ENCODE measurements around the gene ELP4.

Gene ELP4

DNA sequence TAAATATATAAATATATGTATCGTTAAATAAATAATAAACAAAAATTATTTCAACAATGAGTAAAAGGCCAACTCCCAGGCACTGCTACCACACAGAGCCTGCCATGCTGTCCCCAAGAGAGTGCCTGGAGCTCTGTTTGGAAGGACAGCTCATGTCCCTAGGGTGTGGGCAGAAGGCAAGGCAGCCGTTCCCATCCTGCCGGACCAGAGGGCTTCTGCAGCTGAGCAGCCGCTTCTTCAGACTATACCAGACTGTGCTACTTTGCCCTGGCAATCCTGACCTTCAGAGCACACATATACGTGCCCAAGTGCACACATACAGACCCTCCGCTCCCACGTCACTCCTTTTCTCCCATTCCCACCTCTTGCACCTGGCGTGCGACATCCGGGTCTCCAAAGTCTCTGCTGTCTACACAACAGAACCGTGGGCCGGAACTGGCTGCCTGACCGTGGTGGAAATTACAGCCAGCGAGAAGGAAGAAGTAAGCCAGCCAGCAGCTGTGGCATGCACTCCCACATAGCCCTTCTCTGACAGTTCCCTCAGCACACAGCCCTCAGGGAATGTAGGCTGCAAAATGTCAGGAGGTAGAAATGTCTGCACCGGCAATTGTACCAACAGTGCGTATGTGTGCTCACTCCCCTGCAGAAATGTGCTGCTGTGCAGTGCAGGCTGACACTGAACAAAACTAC is 277.6 kb downstream of the ELP4 start:
- DNase-seq (ENCODE audit: low read depth) = no peak
- TF ChIP-seq, protein P1, sequence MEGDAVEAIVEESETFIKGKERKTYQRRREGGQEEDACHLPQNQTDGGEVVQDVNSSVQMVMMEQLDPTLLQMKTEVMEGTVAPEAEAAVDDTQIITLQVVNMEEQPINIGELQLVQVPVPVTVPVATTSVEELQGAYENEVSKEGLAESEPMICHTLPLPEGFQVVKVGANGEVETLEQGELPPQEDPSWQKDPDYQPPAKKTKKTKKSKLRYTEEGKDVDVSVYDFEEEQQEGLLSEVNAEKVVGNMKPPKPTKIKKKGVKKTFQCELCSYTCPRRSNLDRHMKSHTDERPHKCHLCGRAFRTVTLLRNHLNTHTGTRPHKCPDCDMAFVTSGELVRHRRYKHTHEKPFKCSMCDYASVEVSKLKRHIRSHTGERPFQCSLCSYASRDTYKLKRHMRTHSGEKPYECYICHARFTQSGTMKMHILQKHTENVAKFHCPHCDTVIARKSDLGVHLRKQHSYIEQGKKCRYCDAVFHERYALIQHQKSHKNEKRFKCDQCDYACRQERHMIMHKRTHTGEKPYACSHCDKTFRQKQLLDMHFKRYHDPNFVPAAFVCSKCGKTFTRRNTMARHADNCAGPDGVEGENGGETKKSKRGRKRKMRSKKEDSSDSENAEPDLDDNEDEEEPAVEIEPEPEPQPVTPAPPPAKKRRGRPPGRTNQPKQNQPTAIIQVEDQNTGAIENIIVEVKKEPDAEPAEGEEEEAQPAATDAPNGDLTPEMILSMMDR (conservative IDR thresholded peaks at IDR 0.05; ENCODE audit: low read depth, low read length) = no peak
- no peak overlapping the region for H3K4me3 ChIP-seq (ENCODE audit: low read depth, low read length)

DNA sequence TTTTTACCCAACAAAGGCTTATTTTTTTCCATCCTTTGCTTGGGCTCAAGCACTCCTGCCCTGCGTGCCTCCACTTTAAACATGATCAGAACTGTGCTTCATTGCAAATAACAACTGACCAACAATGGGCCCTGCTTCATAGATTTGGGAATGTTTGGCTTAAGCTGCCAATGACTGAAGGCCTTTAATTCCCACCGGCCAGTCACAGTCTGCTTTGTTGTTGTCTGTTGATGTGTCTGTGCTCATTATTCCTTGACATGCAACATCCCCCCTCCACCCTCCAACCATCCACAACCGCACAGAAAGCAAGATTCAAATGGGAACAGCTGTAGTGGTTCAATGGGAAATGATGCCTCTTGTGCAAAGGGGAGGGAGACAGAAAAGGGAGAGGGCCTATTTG is 278.5 kb downstream of the ELP4 start:
- no peak for DNase-seq (ENCODE audit: low read depth)

DNA sequence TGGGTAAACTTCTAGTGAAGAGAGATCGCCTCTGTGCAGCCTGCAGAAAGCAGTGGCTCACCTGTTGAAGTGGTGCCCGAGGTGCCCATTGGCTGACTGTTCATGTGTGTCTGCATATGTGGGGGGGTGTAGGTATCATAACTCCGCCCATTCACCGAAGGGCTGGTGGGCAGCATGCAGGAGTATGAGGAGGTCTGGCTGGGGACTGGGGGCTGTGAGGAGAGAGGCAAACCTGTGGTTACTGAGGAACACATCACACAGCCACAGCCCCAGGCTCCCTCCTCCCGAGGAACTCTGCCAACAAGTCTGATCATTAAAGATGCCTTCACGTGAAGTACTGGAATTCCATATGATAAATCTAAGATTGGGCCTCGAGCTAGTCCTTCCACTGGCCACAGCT is 281.1 kb downstream of the ELP4 start:
- TF ChIP-seq, protein P1 (conservative IDR thresholded peaks at IDR 0.05; ENCODE audit: low read depth, low read length) = no peak
- no peak for DNase-seq (ENCODE audit: low read depth)
- no peak overlapping the region for H3K4me3 ChIP-seq (ENCODE audit: low read depth, low read length)

More for the DNA sequence above, 278.5 kb downstream of the ELP4 start:
- TF ChIP-seq, protein P1 (conservative IDR thresholded peaks at IDR 0.05; ENCODE audit: low read depth, low read length) = no peak
- H3K4me3 ChIP-seq (ENCODE audit: low read depth, low read length) = no peak overlapping the region

DNA sequence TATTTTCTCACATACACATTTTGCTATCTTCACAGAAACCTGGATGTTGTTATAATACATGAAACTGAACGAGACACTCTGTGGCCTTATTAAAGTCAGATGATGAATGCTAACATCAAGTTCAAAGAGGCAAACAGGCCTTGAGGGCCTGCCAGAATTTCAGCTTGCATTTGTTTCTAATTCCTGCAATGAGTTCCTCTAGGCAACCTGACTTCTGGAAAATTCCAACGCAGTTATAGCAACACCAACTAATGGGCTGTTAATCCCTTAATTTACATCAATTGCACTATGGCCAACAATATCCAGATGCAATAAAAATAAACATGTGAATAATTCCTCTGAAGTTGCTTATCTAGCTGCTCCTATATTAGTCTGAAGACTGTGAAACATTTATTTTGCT is 282.5 kb downstream of the ELP4 start:
- no peak overlapping the region for H3K4me3 ChIP-seq (ENCODE audit: low read depth, low read length)
- TF ChIP-seq, protein P1 (conservative IDR thresholded peaks at IDR 0.05; ENCODE audit: low read depth, low read length) = no peak
- no peak for DNase-seq (ENCODE audit: low read depth)

DNA sequence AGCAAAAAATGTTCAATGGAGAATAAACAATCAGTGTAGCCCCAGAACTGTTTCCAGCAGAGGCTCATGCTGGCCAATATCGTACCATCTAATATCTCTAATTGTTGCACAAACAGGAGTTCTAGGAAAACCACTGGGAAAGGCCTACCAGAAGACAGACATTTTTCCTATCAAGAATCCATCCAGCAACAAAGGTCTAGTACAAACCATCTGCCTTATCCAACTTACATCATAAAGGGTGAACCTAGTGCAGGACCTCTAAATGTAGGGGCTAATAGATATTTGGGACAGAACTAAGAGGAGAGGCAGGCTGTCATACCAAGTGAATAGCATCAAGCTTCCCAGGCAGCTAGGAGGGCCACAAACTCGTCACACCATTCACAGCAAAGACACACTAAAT is 282.9 kb downstream of the ELP4 start:
- no peak for DNase-seq (ENCODE audit: low read depth)
- no peak overlapping the region for H3K4me3 ChIP-seq (ENCODE audit: low read depth, low read length)
- TF ChIP-seq, protein P1 (conservative IDR thresholded peaks at IDR 0.05; ENCODE audit: low read depth, low read length) = no peak

DNA sequence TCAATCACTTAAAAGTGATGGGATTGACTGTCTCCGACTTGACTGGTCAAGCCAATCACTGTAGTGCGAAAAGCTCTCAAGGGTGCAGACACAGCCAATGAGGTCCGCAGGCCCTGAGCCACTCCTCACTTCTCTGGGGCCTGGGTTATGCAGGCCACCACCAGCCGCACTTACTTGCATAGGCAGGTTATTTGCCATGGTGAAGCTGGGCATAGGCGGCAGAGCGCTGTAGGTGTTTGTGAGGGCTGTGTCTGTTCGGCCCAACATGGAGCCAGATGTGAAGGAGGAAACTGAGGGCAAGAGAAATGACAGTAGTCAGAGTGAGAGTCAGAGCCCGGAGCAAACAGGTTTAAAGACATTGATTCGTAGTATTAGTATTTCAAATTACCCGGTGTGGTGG is 283.7 kb downstream of the ELP4 start:
- TF ChIP-seq, protein P1 (conservative IDR thresholded peaks at IDR 0.05; ENCODE audit: low read depth, low read length) = no peak
- no peak overlapping the region for H3K4me3 ChIP-seq (ENCODE audit: low read depth, low read length)
- no peak for DNase-seq (ENCODE audit: low read depth)

DNA sequence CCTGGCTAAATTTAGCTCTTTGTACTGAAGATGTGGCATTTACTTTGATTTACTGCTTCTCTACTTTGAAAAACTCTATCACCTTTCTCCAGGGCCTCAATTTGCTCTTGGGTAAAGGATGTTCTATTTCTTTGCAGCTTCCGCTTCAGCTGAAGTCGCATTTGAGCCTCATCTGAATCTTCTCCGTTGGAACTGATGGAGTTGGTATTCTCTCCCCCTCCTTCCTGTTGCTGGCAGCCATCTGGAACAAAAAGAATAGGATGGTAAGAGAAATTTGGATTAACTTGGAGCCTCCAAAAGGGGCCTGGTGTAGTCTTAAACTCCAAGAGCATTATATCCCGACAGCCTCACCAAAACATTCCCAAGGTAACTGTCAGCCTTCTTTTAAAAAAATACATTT is 285.0 kb downstream of the ELP4 start:
- no peak overlapping the region for H3K4me3 ChIP-seq (ENCODE audit: low read depth, low read length)
- TF ChIP-seq, protein P1 (conservative IDR thresholded peaks at IDR 0.05; ENCODE audit: low read depth, low read length) = no peak
- no peak for DNase-seq (ENCODE audit: low read depth)
